ENCODE data around the gene BRD4.

BRD4 gene

DNA sequence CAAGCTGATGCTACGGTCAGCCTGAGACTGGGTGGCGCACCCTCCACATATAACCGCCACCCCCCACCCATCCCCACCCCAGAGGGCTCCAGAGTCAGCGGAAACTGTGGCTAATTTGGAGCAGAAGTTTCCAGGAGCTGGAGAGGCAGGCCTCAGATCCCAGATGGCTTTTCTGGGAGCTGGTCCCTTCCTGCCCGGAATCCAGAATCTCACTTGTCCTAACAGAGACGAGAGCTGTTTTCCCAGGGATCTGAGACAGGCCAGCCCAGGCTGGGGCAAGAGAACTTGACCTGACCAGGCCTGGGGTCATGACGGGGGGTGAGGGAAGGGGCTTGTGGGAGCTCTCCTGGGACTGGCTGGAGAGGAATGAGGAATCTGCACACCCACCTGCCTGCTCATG, 106.6 kb downstream of the BRD4 start:
- no peak for DNase-seq (ENCODE audit: low spot score)

DNA sequence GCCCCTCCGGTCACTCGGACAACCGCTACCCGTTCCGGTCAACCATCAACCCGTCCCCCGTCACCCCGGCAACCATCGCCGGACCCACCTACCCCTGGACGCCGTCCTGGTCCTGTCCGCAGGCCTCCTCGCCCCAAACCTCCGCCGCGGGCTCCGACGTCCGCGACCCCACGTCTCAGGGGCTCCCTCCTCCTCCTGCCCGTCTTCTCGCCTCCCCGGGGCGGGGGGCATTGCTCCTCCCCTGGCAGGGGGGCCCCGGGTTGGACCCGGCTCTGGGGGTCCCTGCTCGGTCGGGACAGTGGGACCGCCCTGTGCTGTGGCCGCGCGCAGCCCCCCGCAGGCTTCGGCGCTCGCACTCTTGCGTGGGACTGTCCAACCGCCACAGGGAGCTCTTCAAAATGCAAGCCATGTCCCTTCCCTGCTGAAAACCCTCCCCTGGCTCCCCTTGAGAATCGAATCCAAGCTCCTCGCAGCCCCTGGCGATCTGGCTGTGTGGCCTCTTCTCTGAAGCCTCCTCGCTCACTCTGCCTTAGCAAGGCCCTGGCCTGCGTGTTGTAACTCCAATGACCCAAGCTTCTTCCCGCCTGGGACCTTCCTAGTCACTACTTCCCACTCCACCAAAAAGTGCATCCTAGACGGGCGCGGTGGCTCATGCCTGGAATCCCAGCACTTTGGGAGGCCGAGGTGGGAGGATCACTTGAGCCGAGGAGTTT, 108.5 kb downstream of the BRD4 start:
- no peak for DNase-seq (ENCODE audit: low spot score)

DNA sequence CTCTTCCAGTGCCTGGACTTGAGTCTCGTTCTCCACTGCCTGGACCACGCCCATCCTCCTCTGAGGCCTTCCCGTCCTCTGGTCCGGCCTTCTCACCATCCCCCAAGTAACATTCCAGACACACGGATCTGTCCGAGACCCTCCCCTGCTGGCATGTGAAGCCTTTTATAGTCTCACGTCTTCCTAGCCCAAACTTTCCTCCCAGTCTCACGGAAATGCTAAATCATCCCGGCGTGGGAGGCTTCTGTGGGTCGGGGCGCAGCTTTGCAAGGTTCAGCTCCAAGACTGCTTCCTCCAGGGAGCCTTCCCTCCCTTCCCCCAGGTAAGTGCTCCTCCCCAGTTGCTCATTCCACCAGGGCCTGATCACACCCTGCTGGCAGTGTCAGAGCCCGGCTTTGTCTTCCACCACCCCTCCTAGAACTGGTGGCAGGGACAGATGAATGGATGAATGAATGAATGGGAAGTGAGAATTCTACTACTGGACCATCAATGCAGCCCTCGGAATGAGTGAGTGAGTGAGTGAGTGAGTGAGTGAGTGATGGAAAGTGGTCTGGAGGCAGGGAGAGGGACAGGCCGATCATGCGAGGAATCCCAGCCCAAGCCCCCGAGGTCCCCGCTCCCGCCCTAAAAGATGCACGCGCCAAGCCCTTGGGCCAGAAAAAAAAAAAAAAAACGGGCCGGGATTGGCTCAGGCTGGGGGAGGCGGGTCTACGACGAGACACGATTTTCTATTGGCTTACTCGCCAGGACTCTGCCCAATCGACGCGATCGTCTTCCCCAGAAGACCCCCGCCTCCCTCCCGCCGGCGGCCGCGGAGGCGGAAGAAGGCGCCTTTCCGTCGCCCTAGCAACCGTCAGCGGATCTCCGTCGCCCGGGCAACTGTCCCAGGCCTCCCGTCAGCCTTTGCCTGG, 109.3 kb downstream of the BRD4 start:
- peak; percentile 99 for DNase-seq (ENCODE audit: low spot score)

DNA sequence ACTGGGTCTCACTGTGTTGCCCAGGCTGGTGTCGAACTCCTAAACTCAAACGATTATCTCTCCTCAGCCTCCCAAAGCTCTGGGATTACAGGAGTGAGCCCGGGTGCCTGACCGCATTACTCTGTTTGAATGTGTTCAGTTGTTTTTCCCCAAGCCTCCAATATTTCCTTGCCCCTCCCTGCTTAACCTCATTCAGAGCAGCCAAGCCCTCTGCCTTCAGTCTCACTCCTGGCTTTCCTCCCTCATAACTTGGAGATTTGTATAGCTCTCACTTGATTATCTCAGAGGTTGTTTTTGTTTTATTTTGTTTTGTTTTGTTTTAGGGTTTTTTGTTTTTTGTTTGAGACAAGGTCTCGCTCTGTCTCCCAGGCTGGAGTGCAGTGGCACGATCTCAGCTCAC, 111.5 kb downstream of the BRD4 start:
- no peak for DNase-seq (ENCODE audit: low spot score)

DNA sequence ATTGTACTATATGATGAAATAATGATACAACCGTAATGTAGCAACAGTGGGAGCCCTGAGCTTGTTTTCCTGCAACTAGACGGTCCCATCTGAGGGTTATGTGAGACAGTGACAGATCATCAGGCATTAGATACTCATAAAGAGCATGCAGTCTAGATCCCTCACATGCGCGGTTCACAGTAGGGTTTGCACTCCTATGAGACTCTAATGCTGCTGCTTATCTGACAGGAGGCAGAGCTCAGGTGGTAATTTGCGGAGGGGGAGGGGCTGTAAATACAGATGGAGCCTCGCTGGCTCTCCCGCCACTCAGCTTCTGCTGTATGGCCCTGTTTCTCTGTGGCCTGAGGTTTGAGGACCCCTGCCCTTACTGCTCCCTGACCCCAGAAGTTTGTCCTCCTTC, 113.8 kb downstream of the BRD4 start:
- DNase-seq (ENCODE audit: low spot score) = no peak

DNA sequence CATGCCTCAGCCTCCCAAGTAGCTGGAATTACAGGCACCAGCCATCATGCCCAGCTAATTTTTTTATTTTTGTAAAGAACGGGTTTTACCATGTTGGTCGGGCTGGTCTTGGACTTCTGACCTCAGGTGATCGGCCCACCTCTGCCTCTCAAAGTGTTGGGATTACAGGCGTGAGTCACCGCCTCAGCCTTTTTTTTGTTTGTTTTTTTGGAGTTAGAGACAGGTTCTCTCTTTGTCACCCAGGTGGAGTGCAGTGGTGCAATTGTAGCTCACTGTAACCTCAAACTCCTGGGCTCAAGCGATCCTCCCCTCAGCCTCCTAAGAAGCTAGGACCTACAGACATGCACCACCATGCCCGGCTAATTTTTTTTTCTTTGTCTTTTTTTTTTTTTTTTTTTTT, 116.0 kb downstream of the BRD4 start:
- no peak for DNase-seq (ENCODE audit: low spot score)

DNA sequence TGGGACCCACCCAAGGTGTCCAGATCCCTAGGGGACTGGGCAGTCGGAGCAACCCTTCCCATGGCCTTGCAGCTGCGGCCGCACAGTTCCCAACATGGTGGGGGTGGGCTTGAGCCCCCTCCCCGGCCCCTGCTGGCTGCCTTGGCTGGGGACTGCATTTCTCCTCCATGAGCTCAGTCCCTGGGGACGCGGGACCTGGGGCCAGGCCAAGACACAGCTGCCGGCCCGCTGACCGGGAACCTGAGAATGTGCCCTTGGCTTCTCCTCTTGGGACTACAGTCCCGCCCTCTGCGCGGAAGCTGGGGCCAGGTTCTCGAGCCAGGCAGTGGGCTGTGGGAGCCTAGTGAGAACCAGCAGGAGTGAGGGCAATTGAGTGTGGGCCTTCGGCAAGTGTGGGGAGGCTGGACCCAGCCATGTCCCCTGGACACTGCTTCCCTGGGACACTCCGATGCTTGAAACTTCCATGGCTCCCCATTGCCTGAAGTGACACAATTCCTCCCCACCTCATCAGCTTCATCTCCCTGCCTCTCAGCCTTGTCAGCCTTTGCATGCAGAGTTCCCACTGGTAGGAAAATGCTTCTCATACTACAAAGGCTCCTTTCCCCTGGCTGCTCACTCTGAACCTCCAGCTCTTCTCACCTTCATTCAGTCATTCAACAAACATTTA, 118.5 kb downstream of the BRD4 start:
- DNase-seq (ENCODE audit: low spot score) = no peak

DNA sequence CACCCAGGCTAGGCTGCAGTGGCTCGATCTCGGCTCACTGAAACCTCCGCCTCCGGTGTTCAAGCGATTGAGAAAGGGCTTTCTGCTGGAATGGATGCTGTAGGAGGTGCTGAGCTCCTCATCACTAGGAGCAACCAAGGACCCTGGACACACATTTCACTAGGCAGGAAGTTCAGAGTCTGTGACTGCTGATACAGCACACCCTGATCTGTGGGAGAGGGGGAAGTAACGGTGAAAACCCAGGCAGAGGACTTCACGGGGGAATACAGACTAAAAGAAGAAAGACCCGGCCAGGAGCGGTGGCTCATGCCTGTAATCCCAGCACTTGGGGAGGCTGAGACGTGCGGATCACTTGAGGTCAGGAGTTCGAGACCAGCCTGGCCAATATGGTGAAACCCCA, 119.6 kb downstream of the BRD4 start:
- no peak for DNase-seq (ENCODE audit: low spot score)

DNA sequence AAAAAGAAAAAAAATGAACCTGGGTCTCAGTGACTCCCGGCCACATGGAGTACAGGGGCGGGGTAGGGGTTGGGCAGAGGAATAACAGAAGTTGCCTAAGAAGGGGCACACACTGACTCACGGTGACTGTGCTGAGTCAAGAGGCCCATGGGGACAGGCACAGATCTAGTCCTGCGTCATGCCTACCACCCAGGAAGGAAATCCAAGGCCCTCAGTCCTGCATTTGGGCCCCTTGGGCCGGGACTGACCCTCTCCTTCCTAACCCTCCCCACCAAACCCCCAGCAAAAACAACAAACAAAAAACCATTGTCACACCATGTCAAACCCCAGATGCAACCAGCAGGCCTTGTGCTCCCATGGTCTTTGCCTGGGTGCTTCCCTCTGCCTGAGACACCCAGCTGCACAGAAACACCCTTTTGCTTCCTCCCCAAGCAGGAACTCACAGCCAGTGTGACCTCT, 122.0 kb downstream of the BRD4 start:
- DNase-seq (ENCODE audit: low spot score) = no peak

DNA sequence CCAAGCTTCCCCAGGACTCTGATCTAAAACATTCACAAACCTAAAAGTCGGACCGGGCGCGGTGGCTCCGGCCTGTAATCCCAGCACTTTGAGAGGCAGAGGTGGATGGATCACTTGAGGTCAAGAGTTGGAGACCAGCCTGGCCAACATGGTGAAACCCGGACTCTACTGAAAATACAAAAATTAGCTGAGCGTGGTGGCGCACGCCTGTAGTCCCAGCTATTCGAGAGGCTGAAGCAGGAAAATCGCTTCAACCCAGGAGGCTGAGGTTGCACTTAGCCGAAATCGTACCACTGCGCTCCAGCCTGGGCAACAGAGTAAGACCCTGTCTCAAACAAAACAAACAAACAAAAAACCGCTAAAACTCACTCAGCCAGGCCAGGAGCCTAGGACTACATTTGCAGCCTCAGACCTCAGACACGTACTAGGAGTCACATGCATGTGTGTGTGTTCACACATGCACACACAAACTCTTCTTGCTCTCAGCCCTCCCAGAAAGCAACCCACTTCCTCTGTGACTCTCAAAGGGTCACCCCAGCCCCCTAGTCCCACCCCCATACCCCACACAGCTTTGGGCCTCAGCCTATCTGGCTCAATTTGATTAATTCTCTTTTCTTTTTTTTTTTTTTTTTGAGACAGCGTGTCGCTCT, 130.8 kb downstream of the BRD4 start:
- no peak for DNase-seq (ENCODE audit: low spot score)

DNA sequence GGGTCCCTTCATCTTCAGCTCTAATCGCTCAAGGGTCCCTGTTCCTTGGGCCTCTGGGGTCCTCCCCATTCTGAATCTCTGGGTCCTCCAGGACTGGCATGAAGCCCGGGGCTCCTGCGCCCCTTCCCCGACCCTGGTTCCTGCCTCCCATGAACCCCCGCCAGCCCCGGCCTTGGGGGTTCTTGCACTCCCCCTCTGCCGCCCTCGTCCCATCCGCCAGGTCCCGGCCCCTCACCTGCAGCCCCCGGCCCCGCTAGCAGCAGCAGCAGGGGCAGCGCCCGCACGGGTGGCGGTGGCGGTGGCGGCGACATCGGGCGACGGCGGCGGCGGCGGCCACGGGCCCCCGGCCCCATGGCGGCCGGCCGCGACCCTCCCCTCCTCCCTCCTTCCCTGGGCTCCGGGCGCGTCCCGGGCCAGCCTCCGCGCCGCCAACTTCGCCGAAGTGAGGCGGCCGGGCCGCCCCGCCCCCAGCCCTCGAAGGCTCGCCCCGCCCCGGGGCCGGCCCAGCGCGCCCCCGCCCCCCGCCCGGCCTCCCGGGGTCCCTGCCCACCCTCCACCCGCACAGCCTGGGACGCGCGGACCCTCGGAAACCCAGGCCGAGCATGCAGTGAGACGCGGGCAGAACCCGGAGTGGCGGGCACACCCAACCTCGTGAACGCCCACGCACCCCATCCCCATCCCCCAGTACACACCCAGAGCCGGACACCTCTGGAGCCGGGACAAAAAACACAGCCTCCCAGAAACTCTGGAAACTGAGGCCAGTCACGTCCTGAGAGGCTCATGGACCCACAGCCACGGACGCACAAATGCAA, 131.6 kb downstream of the BRD4 start, which contains the start of gene NOTCH3:
Gene NOTCH3, minus strand, starts transcription at position 443 of the 812 bp plus-strand sequence. Its CDS starts 90 bp downstream, at position 353.
- peak; percentile 75 for DNase-seq (ENCODE audit: low spot score)

DNA sequence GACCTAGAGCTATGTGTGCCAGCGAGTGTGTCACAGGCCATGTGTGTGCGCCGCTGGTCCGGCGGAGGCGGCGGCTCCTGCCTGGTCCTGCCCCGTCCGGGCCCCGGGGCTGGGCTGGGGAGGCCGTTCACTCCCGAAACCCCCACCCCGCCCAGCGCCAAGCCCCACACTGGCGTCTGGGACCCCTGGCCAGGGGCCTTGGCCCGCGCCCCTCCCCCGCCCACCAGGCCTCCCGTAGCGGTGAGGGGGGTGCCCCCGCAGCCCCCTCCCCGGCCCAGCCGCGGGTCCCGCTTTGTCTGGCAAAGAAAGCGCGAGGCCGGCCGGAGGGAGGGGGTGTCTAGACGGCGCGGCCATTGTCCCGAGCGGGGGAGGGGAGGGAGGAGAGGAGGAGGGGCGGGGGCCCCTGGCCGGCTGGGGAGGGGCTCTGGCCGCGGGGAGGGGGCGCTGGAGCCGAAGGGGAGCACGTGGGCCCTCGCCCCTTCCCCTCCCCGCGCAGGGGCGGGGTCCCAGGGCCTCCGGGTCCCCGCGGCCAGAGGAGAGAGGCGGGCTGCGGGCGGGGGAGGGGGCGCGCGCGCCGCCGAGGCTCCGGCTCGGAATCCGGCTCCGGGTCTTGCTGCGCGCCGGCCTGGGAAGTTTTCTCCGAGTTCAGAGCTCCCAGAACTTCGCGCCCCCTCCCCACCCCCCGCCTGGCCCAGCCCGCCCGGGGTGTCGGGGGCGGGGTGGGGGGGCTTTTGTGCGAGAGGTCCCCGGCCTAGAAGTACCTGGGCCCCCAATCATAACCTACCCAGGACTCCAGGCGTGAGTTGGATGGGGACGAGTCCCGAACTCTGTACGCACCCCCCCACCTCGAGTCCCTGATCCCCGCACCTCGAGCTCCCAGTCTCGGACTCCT, 132.4 kb downstream of the BRD4 start:
- DNase-seq (ENCODE audit: low spot score) = peak; percentile 89

DNA sequence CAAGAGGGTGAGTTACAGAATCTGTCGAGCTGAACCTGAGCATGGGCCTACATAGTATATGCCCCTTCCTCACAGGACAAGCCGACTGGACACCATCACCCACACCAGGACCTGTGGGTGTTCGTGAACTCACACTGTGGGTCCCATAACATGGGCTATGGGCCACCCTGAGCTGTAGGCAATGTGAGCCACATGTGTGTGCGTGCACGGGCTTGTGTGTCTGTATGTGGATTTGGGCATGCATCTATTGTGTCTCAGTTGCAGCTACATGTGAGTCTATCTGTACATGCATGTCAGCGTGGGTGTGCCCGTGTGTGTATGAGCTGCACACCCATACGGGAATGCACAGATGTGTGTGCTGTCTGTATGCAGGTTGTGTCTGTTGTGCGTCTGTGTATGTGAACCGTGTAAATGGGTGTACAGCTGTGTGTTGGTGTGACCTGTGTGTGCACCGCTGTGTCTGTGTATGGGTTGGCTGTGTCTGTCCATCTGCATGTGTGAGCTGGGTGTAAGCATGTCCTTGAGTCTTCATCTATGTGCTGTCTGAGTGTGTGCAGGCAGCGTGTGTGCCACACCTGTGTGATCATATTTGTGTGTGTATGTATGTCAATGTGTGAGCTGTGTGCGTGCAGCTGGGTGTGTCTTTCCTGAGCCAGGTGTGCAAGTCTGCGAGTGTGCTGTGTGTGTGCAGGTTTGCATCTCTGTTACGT, 133.2 kb downstream of the BRD4 start:
- no peak for DNase-seq (ENCODE audit: low spot score)

DNA sequence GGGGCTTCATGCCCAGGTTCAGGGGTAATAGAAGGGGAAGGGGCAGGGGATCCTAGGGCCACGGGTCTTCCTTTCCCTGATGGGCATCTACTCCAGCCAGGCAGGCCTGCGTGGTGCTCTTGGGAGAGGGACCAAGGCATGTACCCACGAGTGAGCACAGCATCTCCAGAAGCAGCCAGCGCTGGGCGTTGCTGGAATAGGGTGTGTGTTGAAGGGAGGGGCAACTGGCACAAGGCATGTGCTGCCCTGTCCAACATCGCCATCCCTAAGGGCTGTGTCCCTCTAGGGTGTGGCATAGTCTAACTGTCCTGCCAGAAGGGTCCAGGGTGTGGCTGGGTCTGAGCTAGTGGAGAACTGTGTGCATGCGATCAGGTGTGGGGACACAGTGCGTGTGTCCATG, 134.4 kb downstream of the BRD4 start:
- no peak for DNase-seq (ENCODE audit: low spot score)

DNA sequence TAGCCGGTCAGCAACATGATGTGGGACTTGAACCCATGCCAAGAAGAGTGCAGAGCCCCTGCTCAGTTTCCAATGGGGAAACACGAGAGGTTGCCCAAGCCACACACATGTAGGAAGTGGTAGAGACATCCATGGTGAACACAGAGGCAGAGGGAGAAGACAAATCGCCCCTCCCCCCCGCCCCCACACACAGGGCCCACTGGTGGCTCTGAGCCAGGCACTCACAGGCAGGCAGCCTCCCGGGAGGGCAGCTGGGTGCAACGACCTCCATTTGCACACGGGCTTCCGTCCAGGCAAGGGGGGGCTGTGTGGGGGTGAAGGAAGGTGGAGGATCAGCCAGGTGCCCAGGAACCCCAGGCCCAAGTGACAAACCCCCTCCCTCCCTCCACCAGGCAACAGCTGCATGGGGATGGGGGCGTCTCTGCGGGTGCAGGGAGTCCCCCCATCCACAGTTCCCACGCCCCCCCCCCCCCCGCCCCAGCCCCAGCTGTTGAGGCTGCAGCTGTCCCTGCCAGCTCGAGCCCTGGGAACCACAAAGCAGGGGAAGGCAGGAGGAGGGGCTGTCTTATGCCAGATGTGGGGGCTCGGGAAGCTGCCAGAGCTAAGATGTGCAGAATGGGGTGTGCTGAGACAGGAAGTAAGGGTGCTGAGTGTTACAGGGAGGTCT, 134.9 kb downstream of the BRD4 start:
- DNase-seq (ENCODE audit: low spot score) = no peak

DNA sequence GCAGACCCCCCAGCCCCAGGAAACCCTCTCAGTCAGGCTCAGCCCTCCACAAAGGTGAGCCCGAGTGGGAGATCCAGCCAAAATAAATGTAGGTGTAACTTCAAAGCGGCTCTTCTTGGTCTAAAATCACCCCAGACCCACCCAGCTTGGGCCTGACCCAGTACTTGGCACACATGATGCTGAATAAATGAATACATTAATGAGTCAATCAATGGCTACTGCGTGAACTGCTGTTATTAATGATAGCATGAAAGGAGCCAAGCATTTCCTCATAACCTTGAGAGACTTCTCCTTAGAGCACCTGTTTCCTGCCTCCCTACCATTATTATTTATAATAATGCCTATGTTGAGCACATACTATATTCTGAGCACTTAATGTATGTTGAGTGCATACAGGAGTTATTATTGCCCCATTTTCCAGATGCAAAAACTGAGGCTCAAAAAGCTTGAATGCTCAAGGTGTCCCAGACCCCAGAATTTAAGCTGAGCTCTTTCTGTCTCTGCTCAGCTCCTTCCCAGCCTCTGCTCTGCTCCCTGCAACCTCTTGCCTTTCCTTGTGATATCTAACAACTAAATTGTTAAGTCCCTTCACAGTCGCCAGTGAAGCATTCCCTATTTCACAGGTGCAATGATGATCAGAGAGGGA, 135.9 kb downstream of the BRD4 start:
- no peak for DNase-seq (ENCODE audit: low spot score)

DNA sequence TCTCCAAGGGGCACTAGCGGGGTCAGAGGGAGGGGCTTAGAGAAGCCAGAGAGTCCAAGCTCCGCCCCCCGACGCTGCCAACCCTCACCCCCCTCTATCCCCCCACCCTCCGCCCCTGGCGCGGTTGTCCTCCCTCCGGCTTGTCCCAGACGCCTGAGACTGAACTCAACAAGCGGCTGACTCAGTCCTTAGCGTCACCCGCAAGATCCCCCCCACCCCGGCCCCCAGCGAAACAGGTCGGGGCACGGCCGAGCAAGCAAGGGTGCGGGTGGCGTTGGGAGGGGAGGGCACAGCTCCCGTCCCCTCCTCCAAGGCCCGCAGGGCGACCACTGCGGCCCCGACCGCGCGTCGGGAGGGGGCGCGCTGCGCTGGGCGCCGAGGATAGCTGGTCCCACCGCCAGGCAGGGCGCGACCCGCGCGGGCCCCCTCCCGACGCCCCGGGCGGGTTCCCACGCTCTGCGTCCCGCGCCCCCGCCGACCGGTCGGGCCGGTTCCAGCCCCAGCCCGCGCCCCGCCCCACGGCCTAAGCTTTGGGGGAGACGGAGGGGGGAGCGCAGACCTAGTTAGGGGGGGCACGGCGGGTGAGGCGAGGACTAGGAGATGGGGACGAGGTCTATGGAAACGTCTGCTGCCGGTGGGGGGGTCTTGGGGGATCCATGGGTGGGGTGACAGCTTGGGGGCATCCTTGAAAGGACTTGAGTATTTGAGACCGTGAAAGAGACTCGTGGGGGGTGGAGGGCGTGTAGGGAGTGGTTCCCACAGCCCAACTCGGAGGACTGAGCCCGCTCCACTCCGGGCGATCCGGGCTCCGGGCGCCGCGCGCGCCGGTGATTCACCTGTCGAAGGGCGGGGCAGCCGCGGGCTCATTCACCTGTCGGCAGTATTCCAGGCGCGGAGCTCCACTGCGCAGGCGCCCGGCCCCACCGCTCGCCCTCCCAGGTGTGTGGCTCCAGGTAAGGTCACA, 136.7 kb downstream of the BRD4 start:
- DNase-seq (ENCODE audit: low spot score) = peak; percentile 85
